GM19397 (cell line): ENCODE data around the gene TEX26.

Source experiments
- ATAC-seq: cut with Tn5 transposase; IDR thresholded peaks from one replicate; pipeline ENCODE4 v1.9.1; 2021; ENCODE audit warnings: mild to moderate bottlenecking, moderate library complexity; ENCODE audit not compliant: unreplicated experiment

Gene TEX26

GRCh38 chr13:31011193-31011860, 78.9 kb downstream of the TEX26 start:
- no peak for ATAC-seq

GRCh38 chr13:31011901-31012654, 79.6 kb downstream of the TEX26 start:
- no peak for ATAC-seq

DNA sequence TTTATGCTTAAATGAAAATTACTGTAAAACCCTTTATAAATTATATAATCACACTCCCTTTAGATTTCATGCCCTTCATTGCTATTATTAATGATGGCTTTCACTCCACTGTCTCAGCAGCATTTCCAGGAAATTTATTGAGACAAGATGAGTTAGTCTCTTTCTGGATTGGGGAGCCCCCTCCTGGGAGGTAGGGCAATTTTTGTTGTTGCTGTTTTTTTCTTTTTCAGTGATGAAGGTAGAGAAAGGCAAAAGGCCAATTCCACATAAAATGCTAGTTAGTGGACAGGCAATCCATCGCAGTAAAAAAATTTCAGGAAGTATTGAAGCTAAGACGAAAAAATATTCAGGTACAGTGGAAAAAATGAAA, 80.2 kb downstream of the TEX26 start:
- ATAC-seq = no peak

DNA sequence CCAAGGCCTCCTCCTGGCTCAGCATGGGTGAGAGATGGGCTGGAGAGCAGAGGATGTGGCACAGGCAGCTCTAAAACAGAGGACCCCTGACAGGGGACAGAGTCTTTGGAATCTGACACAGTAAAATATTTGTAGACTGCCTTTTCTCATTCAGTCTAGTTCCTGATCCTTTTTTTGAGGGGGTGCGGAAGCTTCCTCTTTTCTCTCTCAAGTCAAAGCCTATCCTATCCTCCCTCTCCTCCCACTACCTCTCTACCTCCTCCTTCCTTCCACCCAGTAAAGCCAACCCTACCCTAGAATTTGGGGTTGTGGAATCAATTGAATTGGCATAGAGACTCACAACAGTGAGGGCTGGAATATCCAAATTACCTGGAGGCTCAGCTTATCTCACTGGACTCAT, 82.0 kb downstream of the TEX26 start:
- ATAC-seq = no peak

- ATAC-seq = no peak
Measured at GRCh38 chr13:31015199-31015598, 82.7 kb downstream of the TEX26 start.

- no peak for ATAC-seq
Measured at GRCh38 chr13:31016342-31017325, 84.2 kb downstream of the TEX26 start.

DNA sequence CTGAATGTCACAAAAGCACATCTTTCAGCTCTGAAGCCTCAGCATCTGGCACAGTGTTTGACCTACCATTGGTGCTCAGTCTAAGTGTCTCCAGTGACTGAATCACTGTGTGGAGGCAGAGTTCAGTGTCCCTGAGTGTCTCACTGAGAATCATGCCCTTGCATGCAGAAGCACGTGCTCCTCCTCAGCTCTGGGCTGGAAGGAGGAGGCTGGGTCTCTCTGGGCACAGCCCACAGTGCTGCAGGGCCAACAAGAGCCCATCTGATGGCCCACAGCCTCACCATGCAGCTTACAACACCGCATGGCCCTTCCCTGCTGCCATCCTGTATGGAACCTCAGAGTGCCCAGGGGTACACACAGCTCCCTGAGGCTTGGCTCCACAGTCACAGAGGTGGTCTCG, 86.1 kb downstream of the TEX26 start:
- no peak for ATAC-seq

DNA sequence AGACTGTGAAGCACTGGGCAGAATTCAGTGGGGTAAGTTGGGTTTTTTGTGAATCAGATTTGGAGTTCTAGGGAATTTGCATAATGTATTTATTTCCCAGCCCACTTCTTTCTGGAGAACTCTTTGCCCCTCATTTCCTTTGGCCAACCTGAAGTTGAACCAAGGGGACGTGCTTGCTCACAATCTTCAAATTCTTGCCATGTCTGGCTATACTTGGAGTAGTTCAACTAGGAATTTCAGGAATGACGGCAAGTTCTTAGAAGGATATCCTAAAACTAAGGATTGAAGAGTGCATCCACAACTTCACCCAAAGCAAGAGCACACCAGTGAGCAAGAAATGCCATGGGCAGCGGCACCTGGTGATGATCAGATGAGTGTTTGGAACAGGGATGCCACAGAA, 88.5 kb downstream of the TEX26 start:
- no peak for ATAC-seq

GRCh38 chr13:31022288-31022895, 89.9 kb downstream of the TEX26 start:
- ATAC-seq = no peak

GRCh38 chr13:31022928-31023530, 90.6 kb downstream of the TEX26 start:
- no peak for ATAC-seq
